ENCODE data around the gene AGL. TPM values are rescaled to one million over a fixed set of nuclear protein-coding genes. Genes with fewer than 3 reads are reported as not detected.

AGL gene
- total and polyA plus RNA-seq, 10 of the 15 experiments (the other 5 are each of a cell fraction or from before 2014, with no cell fraction given), result 5.6 to 21.6 (median 13.7) TPM

DNA sequence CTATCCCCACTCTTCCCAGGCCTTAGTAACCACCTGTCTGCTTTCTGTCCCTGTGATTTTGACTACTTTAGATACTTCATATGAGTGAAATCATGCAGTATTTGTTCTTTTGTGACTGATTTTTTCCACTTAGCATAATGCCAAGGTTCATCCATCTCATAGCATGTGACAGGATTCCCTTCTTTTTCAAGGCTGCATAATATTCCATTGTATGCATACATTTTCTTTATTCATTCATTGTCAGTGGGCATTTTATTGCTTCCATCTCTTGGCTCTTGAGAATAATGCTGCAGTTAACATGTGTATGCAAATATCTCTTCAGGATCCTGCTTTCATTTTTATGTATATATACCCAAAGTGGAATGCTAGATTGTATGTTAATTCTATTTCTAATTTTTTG is 56.4 kb downstream of the AGL start (continued):
- TF ChIP-seq SUPT20H (IDR thresholded peaks at IDR 0.05; ENCODE audit: borderline replicate concordance, control insufficient read depth, low read depth, low read length) (no peak), POU2F2 (IDR thresholded peaks at IDR 0.05; ENCODE audit: borderline replicate concordance, low read depth, low read length) (no peak), NKRF (conservative IDR thresholded peaks at IDR 0.05) (no peak)

DNA sequence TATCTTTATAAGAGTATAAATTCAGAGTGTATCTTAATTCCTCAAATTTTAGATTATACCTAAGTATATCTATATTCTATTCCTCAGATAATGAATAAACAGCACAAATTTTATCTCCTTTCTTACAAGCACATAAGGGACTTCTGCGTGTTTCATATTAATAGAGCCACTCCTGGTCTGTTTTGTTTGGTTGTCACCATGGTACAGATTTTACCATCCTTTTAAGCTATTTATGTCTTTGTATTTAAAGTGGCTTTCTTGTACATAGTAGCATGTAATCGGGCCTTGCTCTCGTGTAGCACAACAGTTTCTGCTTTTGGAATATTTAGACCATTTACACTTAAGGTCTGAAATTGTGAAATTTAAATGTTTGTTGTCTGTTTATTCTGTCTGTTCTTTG is 67.1 kb downstream of the AGL start:
- no peak overlapping the region for H2AFZ ChIP-seq (ENCODE audit: control insufficient read depth, low read depth, low read length)
- no TSS peak for BruUV-seq (replicated peaks)
- no peak overlapping the region for H3K4me3 ChIP-seq
- 46% methylated on average over 3 of the region's 3 CpGs for WGBS (ENCODE audit: insufficient coverage, insufficient replicate concordance, low lambda C conversion rate, missing lambda C conversion rate)
- no peak overlapping the region for H3K4me2 ChIP-seq (ENCODE audit: control insufficient read depth, insufficient read depth)
- H3K36me3 ChIP-seq (ENCODE audit: control insufficient read depth in 2 of 2, insufficient read depth in 2 of 2, low read length in 1 of 2), result peaks cover 0 to 6% of the 10 kb centered on the region in 2 experiments; a peak in 3 of 4 replicates
- intact Hi-C loops (cut with micrococcal nuclease; ENCODE audit: unreplicated experiment), result no loop called here
- H3K9me3 ChIP-seq (replicated peaks; ENCODE audit: control insufficient read depth, insufficient read depth, low read length), result no peaks in the 10 kb centered on the region
- H4K20me1 ChIP-seq (ENCODE audit: control insufficient read depth, insufficient read depth), result no peaks in the 10 kb centered on the region
- no peaks in the 10 kb centered on the region for H3K27me3 ChIP-seq (replicated peaks in 1 of 2; ENCODE audit: control insufficient read depth in 2 of 2, insufficient read depth in 2 of 2, low read length in 1 of 2)
- DNase-seq (ENCODE audit: low read depth, low spot score) (no peak), FAIRE-seq (no peak), ATAC-seq (no peak)
- SMC1A ChIA-PET (ENCODE audit: uncharacterized antibody, unreplicated experiment), result interaction anchor here (0.6 kb wide), 1 partner anchor 110 kb away, joined by 4 read pairs; no protein-coding TSS in a partner anchor
- no peak overlapping the region for H3K27ac ChIP-seq (ENCODE audit: control insufficient read depth, insufficient read depth)
- H3K79me2 ChIP-seq (ENCODE audit: control insufficient read depth, insufficient read depth, low read length), result no peaks in the 10 kb centered on the region
- POLR2A ChIA-PET, result no interaction called here
- no peaks in the 10 kb centered on the region for H3K4me1 ChIP-seq (ENCODE audit: control insufficient read depth, insufficient read depth, low read length)
- no peak overlapping the region for H3K9ac ChIP-seq (ENCODE audit: control insufficient read depth, insufficient read depth, low read length)
- in situ Hi-C loops (cut with MboI), result no loop called here
- RAD21 ChIA-PET (ENCODE audit: unreplicated experiment), result no interaction called here
- CTCF ChIA-PET, result no interaction called here
- TF ChIP-seq EGR1 (IDR thresholded peaks at IDR 0.05; ENCODE audit: borderline replicate concordance in 1 of 2, low read depth in 2 of 2, low read length in 2 of 2) (no peak), CEBPB (IDR thresholded peaks at IDR 0.05; ENCODE audit: borderline replicate concordance in 1 of 2, low read depth in 2 of 2, low read length in 2 of 2) (no peak), E4F1 (IDR thresholded peaks at IDR 0.05; ENCODE audit: borderline replicate concordance, partially characterized antibody) (no peak), FOXM1 (IDR thresholded peaks at IDR 0.05; ENCODE audit: low read depth, low read length) (no peak), KAT2A (conservative IDR thresholded peaks at IDR 0.05; ENCODE audit: control insufficient read depth, low read depth, low read length) (no peak), USF1 (IDR thresholded peaks at IDR 0.05; ENCODE audit: borderline replicate concordance, extremely low read length, insufficient read depth, low read depth, low read length) (no peak), PKNOX1 (IDR thresholded peaks at IDR 0.05) (no peak), STAT3 (IDR thresholded peaks at IDR 0.05; ENCODE audit: low read depth, low read length) (no peak), PML (IDR thresholded peaks at IDR 0.05; ENCODE audit: low read length) (no peak), BRCA1 (IDR thresholded peaks at IDR 0.05; ENCODE audit: low read depth, low read length) (no peak), BMI1 (IDR thresholded peaks at IDR 0.05; ENCODE audit: borderline replicate concordance) (no peak), TAF1 (IDR thresholded peaks at IDR 0.05; ENCODE audit: borderline replicate concordance, low read depth, low read length) (no peak), TCF7 (IDR thresholded peaks at IDR 0.05; ENCODE audit: borderline replicate concordance) (no peak)

Data from GM12878 (cell line).